HG02970 (cell line): ENCODE measurements around the gene KITLG.
"Not testable (repeated sequence)": the region's sequence is repeated elsewhere in the genome, so short reads cannot be mapped to it uniquely, and the experiment has no call there.

Source experiments
- ATAC-seq: cut with Tn5 transposase; IDR thresholded peaks from one replicate; pipeline ENCODE4 v1.9.1; 2021; ENCODE audit warnings: mild to moderate bottlenecking, moderate library complexity, moderate number of reproducible peaks; ENCODE audit not compliant: unreplicated experiment, low FRiP score

Gene KITLG

GRCh38 chr12:88577537-88577936 is 2.7 kb downstream of the KITLG start:
- no peak for ATAC-seq

GRCh38 chr12:88576866-88577265 is 3.4 kb downstream of the KITLG start:
- no peak for ATAC-seq

DNA sequence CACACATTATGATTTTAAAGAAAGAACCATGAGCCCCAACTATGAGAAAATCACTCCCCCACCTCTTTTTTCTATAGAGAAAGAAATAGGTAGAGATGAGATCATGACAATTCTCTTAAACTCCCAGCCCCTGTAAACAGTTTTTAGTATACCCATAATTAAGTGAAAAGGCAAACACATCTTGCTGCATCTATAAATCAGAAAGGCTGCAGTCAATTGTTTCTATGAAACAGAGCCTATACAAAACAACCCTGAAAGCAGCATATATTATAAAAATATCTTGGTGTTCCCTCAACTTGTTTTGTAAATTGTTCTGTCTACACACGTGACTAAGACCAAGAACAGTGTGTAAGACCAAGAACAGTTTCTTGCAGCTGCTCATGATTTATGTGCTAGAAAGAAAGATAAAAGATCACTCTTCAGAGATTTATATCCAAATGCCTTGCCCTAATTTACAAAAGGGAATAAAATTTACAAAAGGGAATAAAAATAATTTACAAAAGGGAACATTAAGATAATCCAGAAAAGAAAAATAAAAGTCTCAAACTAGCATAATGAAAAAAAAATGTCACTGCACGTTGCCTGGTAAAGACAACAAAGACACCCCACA is 4.8 kb downstream of the KITLG start:
- no peak for ATAC-seq

- ATAC-seq = no peak
These were observed 6.0 kb downstream of the KITLG start for GRCh38 chr12:88574278-88574677.

DNA sequence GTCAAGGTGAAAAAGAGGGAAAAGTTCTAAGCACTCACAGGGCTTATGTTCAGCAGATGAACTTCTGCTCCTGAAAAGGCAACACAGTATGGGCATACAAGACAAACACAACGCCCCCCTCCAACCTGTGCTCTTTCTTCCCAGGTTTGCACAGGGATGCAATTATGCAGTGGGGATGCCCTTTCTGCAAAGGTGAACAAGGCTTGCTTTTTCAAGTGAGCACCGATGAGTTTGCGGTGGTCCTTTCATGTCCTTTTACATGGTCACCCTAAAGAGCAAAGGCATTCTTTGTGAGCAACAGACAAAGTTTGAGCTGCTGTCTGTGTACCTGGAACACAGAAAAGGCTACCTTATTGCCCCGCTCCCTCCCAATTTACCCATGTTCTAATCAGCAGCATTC is 6.7 kb downstream of the KITLG start:
- no peak for ATAC-seq

GRCh38 chr12:88572781-88573549 is 7.3 kb downstream of the KITLG start:
- ATAC-seq = no peak

DNA sequence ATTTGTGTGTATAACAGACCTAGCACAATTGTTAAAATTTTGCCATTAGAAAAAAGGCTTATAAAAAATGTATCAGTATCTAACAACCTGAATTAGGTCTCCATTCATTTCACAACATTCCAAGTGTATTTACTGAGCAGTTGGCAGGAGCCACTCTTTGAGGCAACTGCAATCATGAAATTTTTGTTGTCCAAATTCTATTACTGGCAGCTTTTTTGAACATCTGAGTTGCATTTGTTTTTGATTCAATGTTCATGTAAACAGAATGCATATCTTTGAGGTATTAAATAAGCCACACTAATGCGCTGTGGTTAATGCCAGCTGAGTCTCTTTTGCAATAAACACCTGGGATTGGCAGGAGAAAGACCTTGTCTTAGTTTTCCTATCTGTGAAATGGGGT is 8.7 kb downstream of the KITLG start:
- no peak for ATAC-seq

DNA sequence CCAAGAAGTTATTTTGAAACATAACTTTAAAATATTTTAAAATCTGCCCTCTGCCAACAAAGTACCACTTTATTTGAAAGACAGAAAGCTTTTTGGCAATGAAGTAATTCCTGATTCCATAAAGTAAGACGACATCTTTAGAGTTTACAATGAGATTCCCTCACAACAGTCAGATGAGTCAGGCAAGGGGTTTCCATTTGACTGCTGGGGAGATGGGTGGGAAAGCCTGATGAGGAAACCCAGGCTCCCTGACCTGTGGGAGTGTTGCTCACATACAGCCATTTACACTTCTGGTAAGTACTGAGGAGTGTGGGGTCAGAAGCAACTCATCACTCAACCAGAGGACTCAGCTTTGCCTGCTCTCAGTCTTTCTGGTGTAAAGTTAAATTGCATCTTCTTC is 10.2 kb downstream of the KITLG start:
- no peak for ATAC-seq

GRCh38 chr12:88566430-88566829 is 13.8 kb downstream of the KITLG start:
- ATAC-seq = no peak

GRCh38 chr12:88562846-88563582 is 17.3 kb downstream of the KITLG start:
- no peak for ATAC-seq

- no peak for ATAC-seq
These were observed 18.1 kb downstream of the KITLG start for GRCh38 chr12:88562151-88562550.

GRCh38 chr12:88559772-88560171 is 20.5 kb downstream of the KITLG start:
- no peak for ATAC-seq

GRCh38 chr12:88559199-88559598 is 21.1 kb downstream of the KITLG start:
- ATAC-seq = no peak

GRCh38 chr12:88558340-88558867 is 21.9 kb downstream of the KITLG start:
- no peak for ATAC-seq

DNA sequence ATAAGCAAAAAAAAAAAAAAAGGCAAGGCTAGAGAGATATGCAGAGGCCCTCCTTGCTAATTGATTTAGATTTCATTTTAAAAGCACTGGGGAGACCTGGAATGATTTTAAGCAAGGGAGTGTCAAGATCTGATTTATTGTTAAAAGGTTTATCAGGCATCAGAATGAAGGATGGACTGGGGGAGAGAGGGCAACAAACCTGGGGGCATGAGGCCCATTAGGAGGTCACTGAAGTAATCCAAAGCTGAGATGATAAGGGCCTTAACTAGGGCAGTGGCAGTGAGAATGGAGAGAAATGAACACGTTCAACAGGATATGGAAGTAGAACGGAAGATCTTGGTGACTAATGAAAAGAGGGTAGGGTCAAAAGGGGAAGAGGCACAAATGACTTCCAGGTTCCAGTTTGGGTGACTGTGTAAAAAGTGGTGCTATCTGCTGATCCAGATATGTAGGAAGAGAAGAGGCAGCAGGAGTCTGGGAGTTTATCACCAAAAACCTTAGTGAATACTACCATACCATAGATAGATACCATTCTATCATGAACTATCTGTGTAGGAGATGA is 24.0 kb downstream of the KITLG start:
- ATAC-seq = no peak

GRCh38 chr12:88553941-88554658 is 26.2 kb downstream of the KITLG start:
- no peak for ATAC-seq

GRCh38 chr12:88552610-88553079 is 27.6 kb downstream of the KITLG start:
- no peak for ATAC-seq

DNA sequence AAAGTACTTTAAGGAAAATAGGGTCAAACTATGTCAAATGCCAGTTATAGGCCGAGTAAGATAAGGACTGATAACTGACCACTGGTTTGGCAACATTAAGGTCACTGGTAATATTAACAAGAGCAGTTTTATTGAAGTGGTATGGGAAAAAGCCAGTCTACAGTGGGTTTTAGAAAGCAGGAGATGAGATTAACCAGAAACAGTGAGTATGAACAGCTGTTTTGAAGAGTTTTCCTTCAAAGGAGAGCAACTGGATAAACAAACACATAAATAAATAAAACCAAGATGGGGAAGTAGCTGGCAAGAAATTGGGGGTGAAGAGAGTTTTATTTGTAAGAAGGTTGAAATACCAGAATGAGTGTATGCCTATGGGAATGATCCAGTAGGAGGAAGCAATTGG is 30.3 kb downstream of the KITLG start:
- ATAC-seq = no peak

DNA sequence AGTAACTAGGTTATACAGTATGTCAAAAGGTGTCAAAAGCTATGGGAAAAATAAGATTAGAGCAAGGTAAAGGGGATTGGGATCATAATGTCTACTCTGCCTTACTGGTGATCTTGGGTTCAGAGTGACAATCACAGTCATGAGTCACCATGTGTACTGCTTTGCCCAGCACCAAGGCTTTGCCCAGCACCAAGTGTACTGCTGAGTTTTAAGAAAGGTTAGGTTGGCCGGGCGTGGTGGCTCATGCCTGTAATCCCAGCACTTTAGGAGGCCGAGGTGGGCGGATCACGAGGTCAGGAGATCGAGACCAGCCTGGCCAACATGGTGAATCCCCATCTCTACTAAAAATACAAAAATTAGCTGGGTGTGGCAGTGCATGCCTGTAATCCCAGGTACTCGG is 32.3 kb downstream of the KITLG start:
- not testable (repeated sequence) for ATAC-seq

- ATAC-seq = no peak
These were observed 33.4 kb downstream of the KITLG start for GRCh38 chr12:88546853-88547252.
